IPS DF 6.9 (cell line): ENCODE measurements around the gene MIF.
"Not testable (repeated sequence)": the region's sequence is repeated elsewhere in the genome, so short reads cannot be mapped to it uniquely, and the experiment has no call there.

Experiments used
- DNase-seq: peaks from one replicate; pipeline ENCODE4 v3.0.0-alpha.2; 2013; ENCODE audit warnings: low read depth, low spot score
- H3K27ac ChIP-seq: one replicate; pipeline ENCODE4 v1.5.1; 2013; ENCODE audit warnings: low read length, control low read depth
- H3K27me3 ChIP-seq: 2 replicates; pipeline ENCODE4 v1.6.1; 2013; ENCODE audit warnings: mild to moderate bottlenecking, low read length; ENCODE audit not compliant: control insufficient read depth, insufficient read depth
- H3K36me3 ChIP-seq: 2 replicates; pipeline ENCODE4 v1.6.1; 2013; ENCODE audit warnings: low read length; ENCODE audit not compliant: control insufficient read depth, insufficient read depth
- H3K4me1 ChIP-seq: 2 replicates; pipeline ENCODE4 v1.6.1; 2013; ENCODE audit warnings: low read length; ENCODE audit not compliant: control insufficient read depth, insufficient read depth
- H3K4me3 ChIP-seq: 2 replicates; pipeline ENCODE4 v1.5.1; 2013; ENCODE audit warnings: mild to moderate bottlenecking, low read length
- H3K9me3 ChIP-seq: 2 replicates; pipeline ENCODE4 v1.6.1; 2013; ENCODE audit warnings: low read length, inconsistent platforms; ENCODE audit not compliant: control insufficient read depth, insufficient read depth
- WGBS: extraction: QIAGEN DNeasy Blood & Tissue Kit; methylation state at CpG from one replicate; pipeline ENCODE4 v1.1.7; 2013; ENCODE audit warnings: mixed read lengths, missing lambda C conversion rate; ENCODE audit not compliant: insufficient read length, insufficient coverage; 5-methylcytosine and 5-hydroxymethylcytosine counted together

The MIF gene

DNA sequence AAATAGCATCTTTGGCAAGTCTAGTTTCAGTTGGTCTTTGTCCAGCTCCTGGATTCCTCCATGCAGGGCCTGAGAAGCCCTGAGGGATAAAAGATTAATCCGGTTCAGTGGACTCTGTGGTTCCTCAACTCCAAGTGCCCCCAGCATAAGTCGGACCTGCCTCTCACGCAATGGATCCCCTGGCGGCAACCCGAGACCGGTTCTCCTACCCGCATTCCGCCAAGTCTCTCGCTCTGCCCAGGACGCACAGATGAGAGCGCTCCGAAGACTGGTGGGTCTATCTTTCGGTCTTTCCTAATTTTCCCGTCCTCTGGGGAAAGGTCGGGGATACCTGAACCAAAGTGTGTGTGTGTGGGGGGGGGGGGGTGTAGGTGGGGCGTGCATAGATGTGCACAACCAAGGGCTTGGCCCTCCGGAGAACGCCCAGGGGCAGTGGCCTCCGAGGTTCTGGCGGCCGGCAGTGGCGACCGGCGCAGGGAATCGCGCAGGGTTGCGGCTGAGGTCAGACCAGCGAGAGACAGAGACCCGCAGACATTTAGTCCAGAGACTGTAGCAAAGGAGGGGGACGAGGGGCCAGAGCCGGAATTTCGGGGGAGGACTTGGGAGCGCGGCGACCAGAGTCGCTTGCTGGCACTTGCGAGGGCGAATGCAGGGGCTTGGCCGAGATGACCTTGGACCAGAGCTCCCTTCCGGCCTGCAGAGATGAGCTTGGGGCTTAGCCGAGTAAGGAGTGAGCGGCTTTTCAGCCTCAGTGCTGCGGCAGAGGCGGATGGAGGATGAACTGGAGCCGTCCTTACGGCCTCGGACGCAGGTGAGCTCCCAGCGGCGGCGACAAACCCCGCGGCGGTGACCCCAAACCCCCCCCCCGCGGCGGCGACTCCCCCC lies 37.2 kb upstream of the MIF start:
- H3K27ac ChIP-seq, result no peak overlapping the region
- DNase-seq, result no peak
- peak overlapping the region; percentile 50; the same call in 1 of the 2 replicates for H3K4me3 ChIP-seq
- peaks cover 2% of the 10 kb centered on the region; the same call in 1 of the 2 replicates for H3K4me1 ChIP-seq
- no peaks in the 10 kb centered on the region for H3K27me3 ChIP-seq
- H3K9me3 ChIP-seq, result no peaks in the 10 kb centered on the region
- WGBS, result no CpG with 5 or more reads among the region's 58 CpGs
- H3K36me3 ChIP-seq, result no peaks in the 10 kb centered on the region

DNA sequence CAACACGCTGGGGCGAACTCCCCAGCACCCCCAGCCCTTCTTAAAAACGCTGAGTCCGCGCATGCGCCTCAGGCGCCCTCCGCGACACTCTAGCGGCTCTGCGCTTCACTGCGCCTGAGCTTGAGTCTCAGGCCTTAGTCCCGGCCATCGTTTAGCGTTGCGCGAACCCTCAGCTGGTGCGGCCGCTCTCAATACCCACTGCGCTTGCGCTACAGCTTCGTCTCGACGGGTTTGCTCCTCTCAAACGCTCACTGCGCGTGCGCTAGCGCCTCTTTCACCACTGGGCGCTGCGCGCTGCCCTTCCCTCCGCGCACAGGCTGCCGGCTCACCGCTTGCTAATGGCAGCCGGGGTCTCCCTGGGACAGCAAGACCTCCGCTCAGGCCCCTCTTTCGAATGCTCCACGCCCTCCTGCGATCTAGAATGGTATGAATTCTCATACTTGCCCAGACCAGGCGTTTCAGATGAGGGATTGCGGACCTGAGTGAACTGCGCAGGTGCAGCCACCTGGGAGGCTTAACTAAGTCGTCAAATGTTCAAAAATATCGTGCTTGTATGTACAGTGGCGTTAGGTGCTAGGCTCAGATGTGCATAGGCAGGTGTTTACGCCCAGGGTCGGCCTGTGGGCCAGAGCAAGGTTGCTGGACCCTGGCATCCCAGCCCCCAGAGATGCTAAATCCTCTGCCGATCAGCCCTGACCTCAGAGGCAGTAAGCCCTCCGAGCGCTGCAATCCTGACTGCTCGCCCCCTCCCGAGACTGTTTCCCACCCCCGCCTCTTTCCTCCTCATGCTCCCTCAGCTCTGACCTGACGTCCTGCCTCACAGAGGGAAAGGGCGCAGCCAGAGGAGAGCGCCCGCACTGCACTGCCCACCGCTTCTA lies 36.3 kb upstream of the MIF start, which contains the start of gene SLC2A11:
Gene SLC2A11 (plus strand): TSS at position 270 of the 878 bp plus-strand sequence. CDS start 125 bp downstream, at position 395.
- H3K9me3 ChIP-seq, result no peaks in the 10 kb centered on the region
- H3K27ac ChIP-seq, result no peak within 1 kb of the TSS
- DNase-seq, result peak; percentile 97

DNA sequence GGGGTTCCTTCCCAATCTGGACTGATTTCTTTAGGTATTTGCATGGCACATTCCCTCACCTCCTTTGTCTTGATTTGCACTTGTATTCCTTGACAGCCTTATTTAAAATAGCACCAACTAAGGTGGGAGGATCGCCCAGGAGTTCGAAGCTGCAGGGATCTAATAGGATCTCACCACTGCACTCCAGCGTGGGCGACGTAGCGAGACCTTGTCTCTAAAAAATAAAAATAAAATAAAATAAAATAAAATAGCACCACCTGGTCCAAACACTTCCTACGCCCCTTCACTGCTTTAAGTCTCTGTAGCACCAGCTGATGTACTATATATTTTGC lies 35.7 kb upstream of the MIF start:
- Histone ChIP-seq H3K27me3 (no peaks in the 10 kb centered on the region), H3K9me3 (no peaks in the 10 kb centered on the region), H3K36me3 (no peaks in the 10 kb centered on the region), H3K27ac (no peak overlapping the region), H3K4me1 (peaks cover 2% of the 10 kb centered on the region; the same call in 1 of the 2 replicates), H3K4me3 (peak overlapping the region; percentile 50; the same call in 1 of the 2 replicates)
- WGBS, result no CpG with 5 or more reads among the region's 7 CpGs
- no peak for DNase-seq

More for the DNA sequence above, 36.3 kb upstream of the MIF start, which contains the start of gene SLC2A11:
- Histone ChIP-seq H3K36me3 (no peaks in the 10 kb centered on the region), H3K4me1 (peaks cover 2% of the 10 kb centered on the region; the same call in 1 of the 2 replicates), H3K27me3 (no peaks in the 10 kb centered on the region), H3K4me3 (peak within 1 kb of the TSS; percentile 50; the same call in 1 of the 2 replicates)
- no CpG with 5 or more reads among the region's 60 CpGs for WGBS

DNA sequence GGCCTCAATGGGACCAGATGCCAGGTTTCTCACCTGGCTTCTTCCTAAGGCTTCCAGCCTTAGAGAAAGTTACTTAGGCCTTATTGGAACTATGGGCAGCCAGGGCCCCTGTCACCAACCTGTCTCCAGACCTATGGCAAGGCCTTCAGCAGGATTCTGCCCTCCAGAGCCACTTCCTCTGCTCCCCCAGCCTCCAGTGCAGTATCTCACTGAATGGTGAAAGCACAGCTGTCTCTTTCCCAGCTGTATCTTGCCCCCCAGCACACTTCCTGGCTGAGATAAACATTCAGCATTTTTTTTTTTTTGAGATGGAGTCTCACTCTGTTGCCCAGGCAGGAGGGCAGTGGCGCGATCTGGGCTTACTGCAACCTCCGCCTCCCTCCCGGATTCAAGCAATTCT lies 35.0 kb upstream of the MIF start:
- no CpG with 5 or more reads among the region's 4 CpGs for WGBS
- no peaks in the 10 kb centered on the region for H3K27me3 ChIP-seq
- H3K4me1 ChIP-seq, result peaks cover 2% of the 10 kb centered on the region; the same call in 1 of the 2 replicates
- H3K36me3 ChIP-seq, result no peaks in the 10 kb centered on the region
- no peak overlapping the region for H3K4me3 ChIP-seq
- H3K9me3 ChIP-seq, result no peaks in the 10 kb centered on the region
- DNase-seq, result no peak
- no peak overlapping the region for H3K27ac ChIP-seq

DNA sequence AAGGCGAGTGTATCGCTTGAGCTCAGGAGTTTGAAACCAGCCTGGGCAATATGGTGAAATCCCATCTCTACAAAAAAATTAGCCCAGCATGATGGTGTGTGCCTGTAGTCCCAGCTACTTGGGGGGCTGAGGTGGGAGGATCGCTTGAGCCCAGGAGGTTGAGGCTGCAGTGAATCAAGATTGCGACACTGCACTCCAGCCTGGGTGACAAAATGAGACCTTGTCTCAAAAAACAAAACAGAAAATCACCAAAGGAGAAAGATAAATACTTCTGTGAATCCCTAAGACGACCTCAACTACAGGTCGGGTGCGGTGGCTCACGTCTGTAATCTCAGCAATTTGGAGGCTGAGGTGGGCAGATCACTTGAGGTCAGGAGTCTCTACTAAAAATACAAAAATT lies 34.0 kb upstream of the MIF start:
- not testable (repeated sequence) for H3K9me3 ChIP-seq, H3K4me1 ChIP-seq, DNase-seq, H3K4me3 ChIP-seq, H3K36me3 ChIP-seq, H3K27ac ChIP-seq, H3K27me3 ChIP-seq
- no CpG with 5 or more reads among the region's 8 CpGs for WGBS

DNA sequence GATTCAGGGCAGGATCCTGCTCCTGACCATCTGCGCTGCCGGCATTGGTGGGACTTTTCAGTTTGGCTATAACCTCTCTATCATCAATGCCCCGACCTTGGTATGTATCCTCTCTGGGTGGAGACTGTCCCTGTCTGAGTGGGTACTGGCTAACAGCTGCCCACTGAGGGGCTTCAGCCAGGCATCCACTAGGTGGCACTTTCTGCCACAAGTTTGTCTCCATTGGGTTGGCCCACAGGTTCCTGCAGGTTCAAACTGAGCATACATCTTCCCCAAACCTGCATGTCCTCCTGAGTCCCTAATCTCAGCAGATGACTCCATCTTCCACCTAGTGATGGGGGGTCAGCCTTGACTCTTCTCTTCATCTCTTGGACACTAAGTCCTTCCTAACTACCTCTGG lies 32.1 kb upstream of the MIF start:
- Histone ChIP-seq H3K4me3 (no peak overlapping the region), H3K36me3 (no peaks in the 10 kb centered on the region), H3K4me1 (no peaks in the 10 kb centered on the region), H3K27ac (no peak overlapping the region), H3K9me3 (no peaks in the 10 kb centered on the region), H3K27me3 (no peaks in the 10 kb centered on the region)
- no peak for DNase-seq
- no CpG with 5 or more reads among the region's 3 CpGs for WGBS

DNA sequence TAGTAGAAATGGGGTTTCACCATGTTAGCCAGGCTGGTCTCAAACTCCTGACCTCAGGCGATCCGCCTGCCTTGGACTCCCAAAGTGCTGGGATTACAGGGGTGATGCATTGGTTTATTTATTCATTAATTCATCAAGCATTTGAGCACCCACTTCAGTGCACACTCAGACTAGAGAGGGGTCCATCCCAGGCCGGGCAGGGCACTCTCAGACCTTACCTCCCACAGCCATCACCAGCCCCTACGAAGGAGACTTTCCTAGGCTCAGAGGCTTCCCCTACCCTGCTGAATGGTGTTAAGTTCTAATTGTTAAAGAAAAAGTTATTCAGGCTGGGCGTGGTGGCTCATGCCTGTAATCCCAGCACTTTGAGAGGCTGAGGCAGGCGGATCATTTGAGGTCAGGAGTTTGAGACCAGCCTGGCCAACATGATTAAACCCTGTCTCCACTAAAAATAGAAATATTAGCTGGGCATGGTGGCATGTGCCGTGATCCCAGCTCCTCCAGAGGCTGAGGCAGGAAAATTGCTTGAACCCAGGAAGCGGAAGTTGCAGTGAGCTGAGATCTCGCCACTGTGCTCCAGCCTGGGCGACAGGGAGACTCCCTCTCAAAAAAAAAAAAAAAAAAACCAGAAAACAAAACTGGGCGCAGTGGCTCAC lies 29.6 kb upstream of the MIF start:
- H3K4me3 ChIP-seq, DNase-seq, H3K4me1 ChIP-seq, H3K9me3 ChIP-seq, H3K27me3 ChIP-seq, H3K27ac ChIP-seq, H3K36me3 ChIP-seq: not testable (repeated sequence)
- no CpG with 5 or more reads among the region's 11 CpGs for WGBS

DNA sequence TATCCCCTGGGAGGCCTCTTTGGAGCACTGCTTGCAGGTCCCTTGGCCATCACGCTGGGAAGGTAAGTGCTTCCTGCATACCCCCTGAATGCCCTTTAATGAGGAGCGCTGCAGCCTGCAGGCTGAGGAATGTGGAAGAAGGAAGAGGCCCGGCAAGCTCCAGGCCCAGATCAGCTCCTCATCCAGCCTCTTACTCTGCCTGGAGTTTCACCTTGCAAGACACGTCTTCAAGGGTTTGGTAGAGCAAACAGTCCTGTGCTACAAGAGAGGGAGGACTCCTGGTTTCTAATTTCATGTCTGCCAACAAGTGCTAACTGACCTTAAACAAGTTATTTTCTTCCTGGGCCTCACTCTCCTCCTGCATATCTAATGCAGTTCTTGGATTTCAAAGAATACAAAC lies 25.6 kb upstream of the MIF start:
- no CpG with 5 or more reads among the region's 4 CpGs for WGBS
- Histone ChIP-seq H3K9me3 (no peaks in the 10 kb centered on the region), H3K27me3 (no peaks in the 10 kb centered on the region)

DNA sequence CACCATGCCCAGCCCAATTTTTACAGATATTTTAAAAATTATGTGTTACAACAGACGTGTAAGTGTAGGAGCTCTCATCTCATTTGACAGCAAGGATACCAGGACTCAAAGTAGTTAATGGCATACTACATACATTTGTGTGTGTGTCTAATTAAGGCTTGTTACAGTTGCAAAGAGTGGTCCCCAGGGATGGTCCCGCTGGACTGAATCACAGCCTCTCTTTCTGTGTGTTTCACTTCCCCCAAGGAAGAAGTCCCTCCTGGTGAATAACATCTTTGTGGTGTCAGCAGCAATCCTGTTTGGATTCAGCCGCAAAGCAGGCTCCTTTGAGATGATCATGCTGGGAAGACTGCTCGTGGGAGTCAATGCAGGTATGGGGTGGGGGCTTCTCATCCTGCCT lies 19.3 kb upstream of the MIF start:
- WGBS, result no CpG with 5 or more reads among the region's 4 CpGs
- Histone ChIP-seq H3K9me3 (no peaks in the 10 kb centered on the region), H3K27ac (no peak overlapping the region), H3K27me3 (no peaks in the 10 kb centered on the region), H3K36me3 (no peaks in the 10 kb centered on the region), H3K4me1 (no peaks in the 10 kb centered on the region), H3K4me3 (no peak overlapping the region)
- DNase-seq, result no peak

More for the DNA sequence above, 25.6 kb upstream of the MIF start:
- Histone ChIP-seq H3K27ac (no peak overlapping the region), H3K36me3 (no peaks in the 10 kb centered on the region; the same call in 1 of the 2 replicates), H3K4me3 (no peak overlapping the region), H3K4me1 (no peaks in the 10 kb centered on the region)
- DNase-seq, result no peak

DNA sequence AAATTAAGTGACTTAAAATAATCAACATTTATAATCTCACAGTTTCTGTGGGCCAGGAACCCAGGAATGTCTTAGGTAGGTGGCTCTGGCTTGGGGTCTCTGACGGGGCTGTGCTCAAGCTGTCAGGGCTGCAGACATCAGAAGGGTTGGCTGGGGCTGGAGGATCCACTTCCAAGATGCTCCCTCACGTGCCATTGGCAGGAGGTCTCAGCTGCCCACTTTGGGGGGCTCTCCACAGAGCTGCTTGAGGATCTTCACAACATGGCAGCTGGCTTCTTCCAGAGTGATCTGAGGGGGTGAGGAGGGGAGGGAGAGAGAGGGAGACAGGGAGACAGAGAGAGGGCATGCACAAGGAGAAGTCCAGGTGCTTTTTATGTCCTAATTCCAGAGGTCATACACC lies 18.4 kb upstream of the MIF start:
- H3K36me3 ChIP-seq, result no peaks in the 10 kb centered on the region
- H3K27ac ChIP-seq, result no peak overlapping the region
- no CpG with 5 or more reads among the region's 2 CpGs for WGBS
- H3K9me3 ChIP-seq, result no peaks in the 10 kb centered on the region
- H3K4me1 ChIP-seq, result no peaks in the 10 kb centered on the region
- H3K27me3 ChIP-seq, result no peaks in the 10 kb centered on the region
- no peak for DNase-seq
- H3K4me3 ChIP-seq, result no peak overlapping the region
